Bronchial epithelial cell (primary cell): ENCODE results near the gene RETREG2. TPM values are rescaled to one million over a fixed set of nuclear protein-coding genes. Genes with fewer than 3 reads are reported as not detected.

Experiments
- DNase-seq: peaks from one replicate; pipeline ENCODE4 v3.0.0-alpha.2; 2010; ENCODE audit warnings: low read depth
- FAIRE-seq: peaks from 2 replicates; lab custom pipeline; 2011; peaks lifted over from hg19 to GRCh38; lab: Jason Lieb, UNC
- H3K27me3 ChIP-seq: 2 replicates; pipeline ENCODE4 v1.5.1; 2011; ENCODE audit warnings: low read length; ENCODE audit not compliant: control insufficient read depth, insufficient read depth
- H3K36me3 ChIP-seq: 2 replicates; pipeline ENCODE4 v1.5.1; 2011; ENCODE audit warnings: low read length; ENCODE audit not compliant: control insufficient read depth, insufficient read depth
- H3K4me3 ChIP-seq: 2 replicates; pipeline ENCODE4 v1.5.1; 2011; ENCODE audit warnings: mild to moderate bottlenecking, low read depth, low read length, control low read depth
- CTCF ChIP-seq: IDR thresholded peaks from 2 replicates; pipeline ENCODE4 v1.5.1; 2011; ENCODE audit warnings: mild to moderate bottlenecking, moderate library complexity, low read length, control low read depth, inconsistent platforms; ENCODE audit not compliant: insufficient read depth, severe bottlenecking
- total RNA-seq: library from RNA; depleted of rRNA; stranded (reverse); fragments of >200 nt; gene quantifications from 2 replicates; pipeline ENCODE4 v1.2.1, GENCODE V29; 2014

Gene RETREG2
- 57.4 and 110 TPM in 2 replicates for total RNA-seq

- H3K27me3 ChIP-seq = no peaks in the 10 kb centered on the region
- DNase-seq = peak; percentile 90
- peak; percentile 39 for TF ChIP-seq CTCF
- peaks cover 32% of the 10 kb centered on the region for H3K36me3 ChIP-seq
- no peak for FAIRE-seq
- H3K4me3 ChIP-seq = peak within 1 kb of the TSS; percentile 85
Observed at GRCh38 chr2:219177552-219178376, at the start of gene RETREG2. RETREG2 (plus strand) TSS chr2:219178275; CDS start chr2:219178353, 78 bp downstream.

GRCh38 chr2:219128396-219128795, 49.7 kb upstream of the RETREG2 start:
- H3K27me3 ChIP-seq = no peaks in the 10 kb centered on the region
- no peaks in the 10 kb centered on the region for H3K36me3 ChIP-seq
- no peak for TF ChIP-seq CTCF
- no peak overlapping the region for H3K4me3 ChIP-seq
- FAIRE-seq (no peak), DNase-seq (no peak)

DNA sequence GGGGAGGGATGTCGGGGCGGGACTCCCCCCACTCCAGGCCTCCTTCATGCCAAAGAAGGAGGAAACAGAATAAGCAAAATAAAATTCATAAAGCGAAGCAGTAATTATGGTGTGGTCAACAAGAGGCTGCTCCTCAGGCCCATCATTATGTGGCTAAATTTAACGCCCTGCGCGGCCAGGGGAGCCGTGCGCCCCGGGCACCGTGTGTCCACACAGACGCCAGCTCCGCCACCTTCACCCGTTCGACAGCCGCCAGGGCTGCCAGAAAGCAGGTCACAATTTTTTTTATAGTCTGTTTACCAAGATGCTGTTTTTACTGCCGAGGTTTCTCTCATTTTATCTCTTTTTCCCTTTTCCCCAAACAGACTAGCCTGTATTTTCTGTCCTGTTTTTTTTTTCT, 48.5 kb upstream of the RETREG2 start:
- no peaks in the 10 kb centered on the region for H3K36me3 ChIP-seq
- no peak overlapping the region for H3K4me3 ChIP-seq
- no peak for TF ChIP-seq CTCF
- no peaks in the 10 kb centered on the region for H3K27me3 ChIP-seq
- DNase-seq (no peak), FAIRE-seq (no peak)

GRCh38 chr2:219131327-219131726, 46.7 kb upstream of the RETREG2 start:
- FAIRE-seq (no peak), DNase-seq (no peak)
- no peak for TF ChIP-seq CTCF
- Histone ChIP-seq H3K4me3 (no peak overlapping the region), H3K27me3 (no peaks in the 10 kb centered on the region), H3K36me3 (no peaks in the 10 kb centered on the region)

GRCh38 chr2:219131744-219132143, 46.3 kb upstream of the RETREG2 start:
- FAIRE-seq (no peak), DNase-seq (no peak)
- Histone ChIP-seq H3K36me3 (no peaks in the 10 kb centered on the region), H3K27me3 (no peaks in the 10 kb centered on the region), H3K4me3 (no peak overlapping the region)
- no peak for TF ChIP-seq CTCF
